HL-60/S4 (cell line): ENCODE data around the gene PPP2R3B.
"Not testable (repeated sequence)": the region's sequence is repeated elsewhere in the genome, so short reads cannot be mapped to it uniquely, and the experiment has no call there.

Experiments used
- in situ Hi-C: fragments of 300-500 bp; cut with MboI; formaldehyde crosslinking; loops from 2 replicates; pipeline ENCODE4 v1.14.3; 2022; ENCODE audit warnings: low sequenced_read_pairs

The PPP2R3B gene

GRCh38 chrX:305781-306613 lies 80.7 kb downstream of the PPP2R3B start:
- in situ Hi-C loops, result not testable (repeated sequence)

GRCh38 chrX:302975-303374 lies 83.7 kb downstream of the PPP2R3B start:
- in situ Hi-C loops, result no loop called here

GRCh38 chrX:300334-300733 lies 86.4 kb downstream of the PPP2R3B start:
- in situ Hi-C loops, result no loop called here

- in situ Hi-C loops, result no loop called here
Observed at GRCh38 chrX:298993-299392, 87.7 kb downstream of the PPP2R3B start.

- in situ Hi-C loops, result no loop called here
Observed at GRCh38 chrX:295136-295535, 91.6 kb downstream of the PPP2R3B start.

GRCh38 chrX:292900-293897 lies 93.5 kb downstream of the PPP2R3B start:
- in situ Hi-C loops, result no loop called here

- in situ Hi-C loops, result no loop called here
Observed at GRCh38 chrX:291411-291901, 95.3 kb downstream of the PPP2R3B start.

- in situ Hi-C loops, result no loop called here
Observed at GRCh38 chrX:290476-291166, 96.1 kb downstream of the PPP2R3B start.

GRCh38 chrX:288561-288991 lies 98.1 kb downstream of the PPP2R3B start:
- in situ Hi-C loops, result no loop called here

GRCh38 chrX:287670-288069 lies 99.0 kb downstream of the PPP2R3B start:
- in situ Hi-C loops, result no loop called here

GRCh38 chrX:285076-285677 lies 101.5 kb downstream of the PPP2R3B start:
- in situ Hi-C loops, result no loop called here
